GM13977 (cell line): Measurements from ENCODE around the gene EPB41L2.
A peak's percentile ranks its signal among the peaks of the same experiment; 100 is the strongest.

Source experiments
- DNase-seq: peaks from one replicate; pipeline ENCODE4 v3.0.0; 2012; ENCODE audit warnings: low spot score
- in situ Hi-C: fragments of 300-500 bp; cut with MboI; formaldehyde crosslinking; loops from one replicate; pipeline ENCODE4 v1.12.0; 2022; ENCODE audit warnings: low sequenced_read_pairs, low pct_unique_long_range_greater_than_20kb, mixed read lengths, inconsistent platforms; ENCODE audit not compliant: unreplicated experiment
- TF ChIP-seq, protein P1 (sequence below): IDR thresholded peaks from 2 replicates; pipeline ENCODE4 v1.5.1; 2012; ENCODE audit warnings: mild to moderate bottlenecking, control low read depth; ENCODE audit not compliant: insufficient read depth; ENCODE audit errors: extremely low read depth, missing control alignments

The EPB41L2 gene

DNA sequence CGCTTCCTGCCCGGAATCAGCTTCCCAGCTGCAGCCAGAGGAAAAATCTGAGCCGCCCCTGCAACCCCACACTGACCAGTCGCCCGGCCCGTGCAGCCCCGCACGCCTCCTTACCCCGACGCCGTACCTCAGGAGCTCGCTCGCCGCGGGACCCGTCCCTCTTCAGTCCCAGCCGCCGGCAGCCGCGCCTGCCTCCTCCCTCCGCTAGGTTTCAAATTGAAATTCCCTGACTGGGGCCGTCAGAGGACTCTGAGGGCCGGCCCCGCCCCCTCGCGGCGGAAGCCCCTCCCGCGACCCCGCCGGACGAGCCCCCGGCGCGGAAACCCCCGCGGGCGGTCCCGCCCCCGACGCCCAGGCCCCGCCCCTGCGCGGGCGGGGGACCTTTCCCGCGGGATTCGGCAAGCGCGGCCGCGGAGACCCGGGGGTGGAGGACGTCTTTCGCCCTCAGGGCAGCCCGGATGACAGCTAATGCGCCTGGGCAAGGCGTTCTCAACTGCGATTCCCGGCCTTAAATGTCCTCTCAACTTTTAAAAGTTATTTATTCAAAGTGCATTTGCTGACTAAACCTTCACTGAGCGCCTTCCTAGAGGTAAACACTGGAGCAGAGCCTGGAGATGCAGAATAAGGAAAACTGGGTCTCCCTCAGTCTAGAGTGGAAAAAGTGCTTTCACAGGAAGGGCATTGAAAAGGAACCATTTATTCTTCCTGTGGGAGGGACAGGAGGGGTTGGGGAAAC is at the start of gene EPB41L2:
Gene EPB41L2, minus strand, starts transcription at position 218 of the 736 bp plus-strand sequence. CDS start 106,760 bp downstream, outside the sequence.
- peak; percentile 91 for DNase-seq
- in situ Hi-C loops: no loop called here
- TF ChIP-seq, protein P1, sequence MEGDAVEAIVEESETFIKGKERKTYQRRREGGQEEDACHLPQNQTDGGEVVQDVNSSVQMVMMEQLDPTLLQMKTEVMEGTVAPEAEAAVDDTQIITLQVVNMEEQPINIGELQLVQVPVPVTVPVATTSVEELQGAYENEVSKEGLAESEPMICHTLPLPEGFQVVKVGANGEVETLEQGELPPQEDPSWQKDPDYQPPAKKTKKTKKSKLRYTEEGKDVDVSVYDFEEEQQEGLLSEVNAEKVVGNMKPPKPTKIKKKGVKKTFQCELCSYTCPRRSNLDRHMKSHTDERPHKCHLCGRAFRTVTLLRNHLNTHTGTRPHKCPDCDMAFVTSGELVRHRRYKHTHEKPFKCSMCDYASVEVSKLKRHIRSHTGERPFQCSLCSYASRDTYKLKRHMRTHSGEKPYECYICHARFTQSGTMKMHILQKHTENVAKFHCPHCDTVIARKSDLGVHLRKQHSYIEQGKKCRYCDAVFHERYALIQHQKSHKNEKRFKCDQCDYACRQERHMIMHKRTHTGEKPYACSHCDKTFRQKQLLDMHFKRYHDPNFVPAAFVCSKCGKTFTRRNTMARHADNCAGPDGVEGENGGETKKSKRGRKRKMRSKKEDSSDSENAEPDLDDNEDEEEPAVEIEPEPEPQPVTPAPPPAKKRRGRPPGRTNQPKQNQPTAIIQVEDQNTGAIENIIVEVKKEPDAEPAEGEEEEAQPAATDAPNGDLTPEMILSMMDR: no peak

DNA sequence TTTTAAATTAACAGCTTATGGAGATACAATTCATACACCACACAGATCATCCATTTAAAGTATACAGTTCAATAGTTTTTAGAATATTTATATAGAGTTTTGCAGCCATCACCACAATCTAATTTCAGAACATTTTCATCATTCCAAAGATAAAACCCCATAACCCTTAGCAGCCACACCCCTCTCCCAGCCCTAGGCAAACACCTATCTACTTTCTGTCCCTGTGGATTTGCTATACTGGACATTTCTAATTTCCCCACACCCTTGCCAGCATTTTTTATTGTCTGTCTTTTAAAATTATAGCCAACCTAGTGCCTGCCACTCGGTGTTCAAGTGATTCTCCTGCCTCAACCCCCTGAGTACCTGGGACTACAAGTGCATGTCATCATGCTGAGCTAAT is 49.2 kb upstream of the EPB41L2 start:
- TF ChIP-seq, protein P1: no peak
- in situ Hi-C loops: no loop called here
- no peak for DNase-seq

DNA sequence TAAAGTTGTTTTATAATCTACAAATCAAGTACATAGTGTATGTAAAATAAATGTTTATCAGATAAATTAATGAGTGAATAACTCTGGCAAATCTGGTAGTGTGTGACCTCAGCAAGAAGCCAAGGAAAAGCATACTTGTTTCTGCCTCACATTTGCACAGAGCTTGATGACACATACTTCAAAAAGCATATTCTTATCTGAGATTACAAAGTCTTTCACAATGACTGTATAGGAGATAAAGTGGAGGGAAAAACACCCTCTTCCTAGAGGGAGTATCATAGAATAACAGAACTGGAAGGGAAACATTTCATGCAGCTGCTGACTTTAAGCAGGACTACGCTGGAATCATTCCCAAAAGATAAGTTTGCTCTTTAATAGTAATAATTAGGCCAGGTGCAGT is 44.1 kb upstream of the EPB41L2 start:
- in situ Hi-C loops: no loop called here
- DNase-seq: no peak
- TF ChIP-seq, protein P1: no peak

DNA sequence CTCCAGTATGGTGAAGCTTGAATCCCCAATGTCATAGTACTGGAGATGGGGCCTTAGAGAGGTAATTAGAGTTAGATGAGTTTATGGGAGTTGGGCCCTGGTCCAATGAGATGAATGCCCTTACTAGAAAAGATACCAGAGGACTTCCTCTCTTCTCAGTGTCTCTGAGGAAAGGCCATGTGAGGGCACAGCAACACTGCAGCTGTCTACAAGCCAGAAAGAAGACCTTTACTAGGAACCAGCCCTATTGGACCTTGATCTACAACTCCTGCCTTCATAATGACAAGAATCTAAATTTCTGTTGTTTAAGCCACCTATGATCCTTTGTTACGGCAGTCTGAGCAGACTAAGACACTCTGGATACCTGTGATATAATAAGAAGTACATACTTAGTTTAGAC is 40.9 kb upstream of the EPB41L2 start:
- in situ Hi-C loops: no loop called here
- no peak for DNase-seq
- TF ChIP-seq, protein P1: no peak

DNA sequence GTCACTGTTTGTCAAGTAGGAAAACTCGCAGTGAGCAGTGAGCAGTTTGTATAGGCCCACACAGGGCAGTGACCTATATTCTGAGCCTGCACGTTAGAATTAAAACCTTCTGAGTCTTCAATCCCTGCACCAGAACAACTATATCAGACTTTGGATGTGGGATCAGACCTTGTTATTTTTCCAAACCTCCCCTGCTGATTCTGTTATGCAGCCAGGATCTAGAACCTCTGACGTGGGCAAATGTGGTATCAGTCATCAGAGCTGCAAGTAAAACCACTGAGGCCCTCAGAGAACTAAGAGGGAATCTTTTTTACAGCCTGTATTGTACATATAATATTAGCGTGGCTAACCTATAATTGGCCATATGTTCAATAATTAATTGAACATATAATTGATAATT is 40.3 kb upstream of the EPB41L2 start:
- DNase-seq: no peak
- TF ChIP-seq, protein P1: no peak
- in situ Hi-C loops: no loop called here

DNA sequence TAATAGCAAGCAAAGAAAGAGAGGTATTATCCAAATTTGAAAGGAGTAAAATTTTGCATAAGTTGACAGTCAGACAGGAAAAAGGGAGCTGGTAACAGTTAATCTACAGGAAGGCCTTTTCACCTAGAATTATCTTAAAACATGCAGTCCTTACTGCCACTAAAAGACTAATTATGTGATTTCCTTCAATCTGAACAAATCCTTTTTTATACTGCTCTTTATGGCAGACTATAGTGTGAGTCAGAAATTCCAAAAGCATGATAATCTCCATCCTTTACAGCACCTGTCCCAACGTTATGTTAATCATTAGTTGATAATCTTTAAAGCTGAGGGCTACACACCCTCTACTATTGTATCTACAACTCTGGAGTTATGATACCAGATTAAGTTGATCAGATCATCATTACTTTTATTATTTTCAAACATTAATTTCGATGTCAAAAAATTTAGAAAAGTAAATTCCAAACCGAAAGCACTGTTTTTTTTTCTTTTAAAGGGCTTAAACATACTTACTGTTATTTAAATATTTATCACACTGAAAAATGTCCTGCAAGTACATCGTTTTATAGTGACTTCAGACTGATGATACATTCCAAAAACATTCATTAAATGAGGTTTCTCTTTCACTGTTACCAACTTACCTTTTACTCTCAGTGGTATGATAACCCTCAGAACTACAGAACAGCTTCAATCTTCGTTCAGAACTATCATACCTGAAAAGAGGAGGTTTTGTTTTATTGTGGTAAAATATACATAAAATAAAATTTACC is 39.1 kb upstream of the EPB41L2 start:
- in situ Hi-C loops: no loop called here
- TF ChIP-seq, protein P1: no peak
- no peak for DNase-seq
